AG04449 (cell line): ENCODE results near the gene NOTCH4.

Source experiments
- CTCF ChIA-PET: fragments of 350-600 bp; formaldehyde crosslinking; extraction: SDS; loops from one replicate; lab custom pipeline; 2021; ENCODE audit warnings: antibody characterized with exemption; lab: Yijun Ruan, JAX
- POLR2A ChIA-PET: fragments of 400-600, 350-600 bp; formaldehyde crosslinking; extraction: SDS; loops from one replicate; lab custom pipeline; 2020; ENCODE audit warnings: antibody characterized with exemption, inconsistent platforms; lab: Yijun Ruan, JAX
- DNase-seq: peaks from one replicate; pipeline ENCODE4 v3.0.0-alpha.2; 2010; ENCODE audit warnings: low read depth, low spot score
- H3K4me3 ChIP-seq: 2 replicates; pipeline ENCODE4 v1.5.1; 2011; ENCODE audit warnings: low read depth, mild to moderate bottlenecking, control low read depth, low read length
- TF ChIP-seq, protein P1 (sequence below): IDR thresholded peaks from one replicate; pipeline ENCODE4 v1.5.1; 2011; ENCODE audit warnings: mild to moderate bottlenecking, moderate library complexity, low read length, control low read depth, inconsistent platforms; ENCODE audit not compliant: insufficient read depth; ENCODE audit errors: missing control alignments

NOTCH4 gene

GRCh38 chr6:32203426-32204267 lies 20.2 kb downstream of the NOTCH4 start:
- ChIA-PET CTCF (interaction anchor here (0.9 to 1.6 kb wide), 1 partner anchor 8 kb away, joined by 4 to 6 read pairs; no protein-coding TSS in a partner anchor), POLR2A (no interaction called here)
- no peak for DNase-seq
- no peak overlapping the region for H3K4me3 ChIP-seq
- TF ChIP-seq, protein P1, sequence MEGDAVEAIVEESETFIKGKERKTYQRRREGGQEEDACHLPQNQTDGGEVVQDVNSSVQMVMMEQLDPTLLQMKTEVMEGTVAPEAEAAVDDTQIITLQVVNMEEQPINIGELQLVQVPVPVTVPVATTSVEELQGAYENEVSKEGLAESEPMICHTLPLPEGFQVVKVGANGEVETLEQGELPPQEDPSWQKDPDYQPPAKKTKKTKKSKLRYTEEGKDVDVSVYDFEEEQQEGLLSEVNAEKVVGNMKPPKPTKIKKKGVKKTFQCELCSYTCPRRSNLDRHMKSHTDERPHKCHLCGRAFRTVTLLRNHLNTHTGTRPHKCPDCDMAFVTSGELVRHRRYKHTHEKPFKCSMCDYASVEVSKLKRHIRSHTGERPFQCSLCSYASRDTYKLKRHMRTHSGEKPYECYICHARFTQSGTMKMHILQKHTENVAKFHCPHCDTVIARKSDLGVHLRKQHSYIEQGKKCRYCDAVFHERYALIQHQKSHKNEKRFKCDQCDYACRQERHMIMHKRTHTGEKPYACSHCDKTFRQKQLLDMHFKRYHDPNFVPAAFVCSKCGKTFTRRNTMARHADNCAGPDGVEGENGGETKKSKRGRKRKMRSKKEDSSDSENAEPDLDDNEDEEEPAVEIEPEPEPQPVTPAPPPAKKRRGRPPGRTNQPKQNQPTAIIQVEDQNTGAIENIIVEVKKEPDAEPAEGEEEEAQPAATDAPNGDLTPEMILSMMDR, result no peak

DNA sequence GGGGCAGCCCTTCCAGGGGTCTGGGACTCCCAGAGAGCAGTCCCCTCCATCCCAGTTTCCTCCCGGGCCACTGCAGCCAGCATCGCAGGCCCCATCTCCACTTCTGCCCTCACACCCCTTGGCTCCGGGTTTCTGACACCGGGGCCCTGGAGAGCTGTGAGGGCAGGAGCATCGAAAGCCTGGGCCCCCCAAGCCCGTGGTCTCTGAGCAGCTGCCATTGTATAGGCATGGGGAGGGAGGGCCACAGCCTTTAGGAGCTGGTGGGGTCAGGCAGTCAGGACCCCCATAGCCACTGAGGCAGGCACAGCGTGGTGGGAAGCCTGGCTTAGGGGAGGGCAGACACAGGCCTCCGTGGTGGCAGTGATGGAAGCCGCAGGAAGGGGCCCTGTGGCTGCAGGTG lies 21.7 kb downstream of the NOTCH4 start:
- CTCF ChIA-PET, result no interaction called here
- H3K4me3 ChIP-seq, result no peak overlapping the region
- POLR2A ChIA-PET, result no interaction called here

GRCh38 chr6:32200711-32201475 lies 23.0 kb downstream of the NOTCH4 start:
- ChIA-PET CTCF (interaction anchor here (0.6 kb wide), 1 partner anchor 102 kb away, joined by 3 read pairs; no protein-coding TSS in a partner anchor), POLR2A (no interaction called here)
- no peak overlapping the region for H3K4me3 ChIP-seq
- no peak for DNase-seq
- TF ChIP-seq, protein P1, result no peak

More for the DNA sequence above, 21.7 kb downstream of the NOTCH4 start:
- DNase-seq, result no peak
- TF ChIP-seq, protein P1, result no peak

DNA sequence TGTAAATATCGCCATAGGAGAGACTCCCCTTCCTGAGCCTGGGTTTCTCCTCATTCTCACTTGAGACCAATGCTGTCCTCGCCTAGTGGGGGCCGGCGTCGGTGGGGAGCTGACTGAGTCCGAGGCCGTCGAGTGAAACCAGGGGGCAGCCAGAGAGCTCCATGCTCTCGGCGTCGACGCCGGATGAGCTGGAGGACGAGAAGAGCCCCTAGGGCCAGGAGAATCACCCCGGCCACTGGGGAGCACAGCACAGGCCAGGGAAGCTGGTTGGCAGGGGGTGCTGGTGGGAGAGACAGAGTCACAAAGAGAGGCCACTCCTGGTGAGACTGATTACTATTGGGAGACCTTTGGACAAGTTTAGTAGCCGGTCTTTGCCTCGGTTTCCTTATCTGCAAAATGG lies 25.0 kb downstream of the NOTCH4 start:
- no peak for DNase-seq
- CTCF ChIA-PET, result no interaction called here
- TF ChIP-seq, protein P1, result no peak
- H3K4me3 ChIP-seq, result no peak overlapping the region
- POLR2A ChIA-PET, result no interaction called here

- TF ChIP-seq, protein P1, result no peak
- ChIA-PET CTCF (interaction anchor here (0.7 to 2.0 kb wide), 2 partner anchors 80 to 121 kb away, joined by 3 to 6 read pairs; no protein-coding TSS in a partner anchor), POLR2A (no interaction called here)
- H3K4me3 ChIP-seq, result no peak overlapping the region
- no peak for DNase-seq
Observed at GRCh38 chr6:32198345-32198696, 25.5 kb downstream of the NOTCH4 start.
